K562 (cell line): ENCODE measurements around the gene ACER1. TPM values are rescaled to one million over a fixed set of nuclear protein-coding genes. Genes with fewer than 3 reads are reported as not detected.

ENCODE experiments used
- CTBP1 ChIP-seq: fragments of 450-650 bp; IDR thresholded peaks from 2 replicates; pipeline ENCODE4 v1.6.1; 2016; ENCODE audit warnings: borderline replicate concordance
- DNMT1 ChIP-seq: fragments of 450-650 bp; IDR thresholded peaks from 2 replicates; pipeline ENCODE4 v1.6.1; 2016; ENCODE audit warnings: antibody characterized with exemption, mild to moderate bottlenecking
- EP300 ChIP-seq: IDR thresholded peaks from 2 replicates; pipeline ENCODE4 v1.6.1; 2012; ENCODE audit warnings: low read length, improper control_type of control experiment
- HDAC6 ChIP-seq: IDR thresholded peaks from 2 replicates; pipeline ENCODE4 v1.6.1; 2012; ENCODE audit warnings: low read depth, mild to moderate bottlenecking, control low read depth, inconsistent platforms, low read length, moderate library complexity
- KDM1A ChIP-seq, 2 experiments: fragments of 450-650 bp; IDR thresholded peaks; 2 replicates each; pipeline ENCODE4 v1.6.1; 2016; ENCODE audit warnings: mild to moderate bottlenecking in 2 of 2
- MEF2A ChIP-seq: IDR thresholded peaks from 2 replicates; pipeline ENCODE4 v1.6.1; 2011; ENCODE audit warnings: low read depth, mild to moderate bottlenecking, low read length, moderate library complexity; ENCODE audit not compliant: control insufficient read depth
- MIER1 ChIP-seq: fragments of 450-650 bp; IDR thresholded peaks from 2 replicates; pipeline ENCODE4 v1.6.1; 2016; ENCODE audit warnings: antibody characterized with exemption, mild to moderate bottlenecking, low read depth
- NBN ChIP-seq: fragments of 450-650 bp; IDR thresholded peaks from 2 replicates; pipeline ENCODE4 v1.6.1; 2016; ENCODE audit warnings: low read depth, mild to moderate bottlenecking
- SOX6 ChIP-seq: fragments of 450-650 bp; IDR thresholded peaks from 2 replicates; pipeline ENCODE4 v1.6.1; 2014; ENCODE audit warnings: mild to moderate bottlenecking
- ZNF224 ChIP-seq: sonication (generic); formaldehyde crosslinking; IDR thresholded peaks from 2 replicates; pipeline ENCODE4 v1.8.0; 2022; ENCODE audit warnings: mild to moderate bottlenecking, missing genetic modification reagents
- ZNF584 ChIP-seq: fragments of 200-800 bp; sonication (Bioruptor generic); IDR thresholded peaks from 2 replicates; pipeline ENCODE4 v1.6.1; 2016; ENCODE audit warnings: low read depth, mild to moderate bottlenecking, missing genetic modification characterization, missing compliant biosample characterization
- ZNF780A ChIP-seq: fragments of 250-450 bp; sonication (Bioruptor Pico); IDR thresholded peaks from 2 replicates; pipeline ENCODE4 v1.5.0; 2021; ENCODE audit warnings: mild to moderate bottlenecking
- polyA plus RNA-seq, 8 experiments: library from polyadenylated mRNA; depleted of rRNA in 4 of 8; stranded (reverse) in 5 of 8; unstranded in 3 of 8; fragments of >200 nt; fragmentation: Nextera tagmentation in 2 of 8; fragmentation: Illumina TruSeq in 1 of 8; extraction: Ambion mirVana in 2 of 8; extraction: Trizol in 1 of 8; gene quantifications; 2 replicates each; pipeline versions ENCODE4 v1.2.1 to v1.2.3, GENCODE V29; 2011 to 2014; ENCODE audit warnings: inconsistent platforms in 1 of 8, missing spikeins in 1 of 8
- total RNA-seq, 7 experiments: library from RNA; depleted of rRNA in 6 of 7; stranded (reverse); fragments of >200 nt in 6 of 7; fragmentation: Illumina TruSeq in 2 of 7; extraction: Trizol in 2 of 7; gene quantifications; 2 replicates each; pipeline versions ENCODE4 v1.2.1 to v1.2.3, GENCODE V29; 2011 to 2021; ENCODE audit warnings: low replicate concordance in 1 of 7
- TF ChIP-seq, protein P1 (sequence below): fragments of 450-650 bp; IDR thresholded peaks from 2 replicates; pipeline ENCODE4 v1.6.1; 2016
- TF ChIP-seq, protein P2 (sequence below): sonication (generic); formaldehyde crosslinking; IDR thresholded peaks from 2 replicates; pipeline ENCODE4 v1.8.0; 2022; ENCODE audit warnings: missing genetic modification reagents, mild to moderate bottlenecking, moderate library complexity, borderline replicate concordance
- TF ChIP-seq, protein P3 (sequence below): fragments of 450-650 bp; IDR thresholded peaks from 2 replicates; pipeline ENCODE4 v1.6.1; 2016; ENCODE audit warnings: mild to moderate bottlenecking
- TF ChIP-seq, protein P4 (sequence below): IDR thresholded peaks from 2 replicates; pipeline ENCODE4 v1.6.1; 2012; ENCODE audit warnings: low read depth, low read length, improper control_type of control experiment, borderline replicate concordance
- TF ChIP-seq, protein P5 (sequence below): sonication (generic); formaldehyde crosslinking; IDR thresholded peaks from 2 replicates; pipeline ENCODE4 v1.4.0; 2020; ENCODE audit warnings: mild to moderate bottlenecking, missing genetic modification reagents
- TF ChIP-seq, protein P6 (sequence below): fragments of 250-450 bp; sonication (Bioruptor Pico); IDR thresholded peaks from 2 replicates; pipeline ENCODE4 v1.5.0; 2021
- TF ChIP-seq, protein P7 (sequence below): fragments of 450-650 bp; formaldehyde crosslinking; IDR thresholded peaks from 2 replicates; pipeline ENCODE4 v1.4.0; 2020; ENCODE audit warnings: mild to moderate bottlenecking, moderate library complexity

The ACER1 gene
- total and polyA plus RNA-seq, 9 of the 15 experiments (the other 6 are each of a cell fraction or from before 2014, with no cell fraction given), result not detected

DNA sequence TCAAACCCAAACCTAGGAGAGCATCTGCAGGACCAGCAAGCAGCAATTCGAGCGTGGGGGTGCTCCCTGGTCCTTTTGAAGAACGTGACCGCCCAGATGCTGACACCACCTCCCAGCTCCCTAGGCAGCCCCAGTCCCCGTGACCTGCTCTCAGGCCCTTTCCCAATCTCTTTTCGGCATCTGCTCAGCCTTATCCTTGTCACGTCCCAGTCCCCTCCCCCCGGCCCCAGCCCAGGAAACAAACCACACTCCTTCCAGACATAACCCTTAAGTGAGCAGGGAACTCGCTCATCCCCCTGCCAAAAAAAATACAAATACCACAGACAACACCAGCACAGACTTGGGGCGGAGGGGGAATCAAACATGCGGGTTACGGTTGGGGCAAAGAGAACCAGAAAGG lies 57.0 kb downstream of the ACER1 start (continued):
- TF ChIP-seq, protein P1, sequence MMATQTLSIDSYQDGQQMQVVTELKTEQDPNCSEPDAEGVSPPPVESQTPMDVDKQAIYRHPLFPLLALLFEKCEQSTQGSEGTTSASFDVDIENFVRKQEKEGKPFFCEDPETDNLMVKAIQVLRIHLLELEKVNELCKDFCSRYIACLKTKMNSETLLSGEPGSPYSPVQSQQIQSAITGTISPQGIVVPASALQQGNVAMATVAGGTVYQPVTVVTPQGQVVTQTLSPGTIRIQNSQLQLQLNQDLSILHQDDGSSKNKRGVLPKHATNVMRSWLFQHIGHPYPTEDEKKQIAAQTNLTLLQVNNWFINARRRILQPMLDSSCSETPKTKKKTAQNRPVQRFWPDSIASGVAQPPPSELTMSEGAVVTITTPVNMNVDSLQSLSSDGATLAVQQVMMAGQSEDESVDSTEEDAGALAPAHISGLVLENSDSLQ, result peak; percentile 59
- TF ChIP-seq, protein P2, sequence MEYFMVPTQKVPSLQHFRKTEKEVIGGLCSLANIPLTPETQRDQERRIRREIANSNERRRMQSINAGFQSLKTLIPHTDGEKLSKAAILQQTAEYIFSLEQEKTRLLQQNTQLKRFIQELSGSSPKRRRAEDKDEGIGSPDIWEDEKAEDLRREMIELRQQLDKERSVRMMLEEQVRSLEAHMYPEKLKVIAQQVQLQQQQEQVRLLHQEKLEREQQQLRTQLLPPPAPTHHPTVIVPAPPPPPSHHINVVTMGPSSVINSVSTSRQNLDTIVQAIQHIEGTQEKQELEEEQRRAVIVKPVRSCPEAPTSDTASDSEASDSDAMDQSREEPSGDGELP (CRISPR knock-in tag), result peak; percentile 38; the same call in 1 of the 2 replicates
- TF ChIP-seq NBN (peak; percentile 66; the same call in 1 of the 2 replicates), KDM1A (IDR thresholded peaks at IDR 0.05) (peak in 1 of 2 experiments; percentile 56; a peak in 2 of 4 replicates), EP300 (peak; percentile 64), MIER1 (no peak), HDAC6 (no peak), MEF2A (no peak), CTBP1 (peak; percentile 89), SOX6 (peak; percentile 72; the same call in 1 of the 2 replicates), DNMT1 (no peak), ZNF224 (CRISPR knock-in tag) (no peak), ZNF780A (no peak), ZNF584 (CRISPR knock-in tag) (no peak)
- TF ChIP-seq, protein P3, sequence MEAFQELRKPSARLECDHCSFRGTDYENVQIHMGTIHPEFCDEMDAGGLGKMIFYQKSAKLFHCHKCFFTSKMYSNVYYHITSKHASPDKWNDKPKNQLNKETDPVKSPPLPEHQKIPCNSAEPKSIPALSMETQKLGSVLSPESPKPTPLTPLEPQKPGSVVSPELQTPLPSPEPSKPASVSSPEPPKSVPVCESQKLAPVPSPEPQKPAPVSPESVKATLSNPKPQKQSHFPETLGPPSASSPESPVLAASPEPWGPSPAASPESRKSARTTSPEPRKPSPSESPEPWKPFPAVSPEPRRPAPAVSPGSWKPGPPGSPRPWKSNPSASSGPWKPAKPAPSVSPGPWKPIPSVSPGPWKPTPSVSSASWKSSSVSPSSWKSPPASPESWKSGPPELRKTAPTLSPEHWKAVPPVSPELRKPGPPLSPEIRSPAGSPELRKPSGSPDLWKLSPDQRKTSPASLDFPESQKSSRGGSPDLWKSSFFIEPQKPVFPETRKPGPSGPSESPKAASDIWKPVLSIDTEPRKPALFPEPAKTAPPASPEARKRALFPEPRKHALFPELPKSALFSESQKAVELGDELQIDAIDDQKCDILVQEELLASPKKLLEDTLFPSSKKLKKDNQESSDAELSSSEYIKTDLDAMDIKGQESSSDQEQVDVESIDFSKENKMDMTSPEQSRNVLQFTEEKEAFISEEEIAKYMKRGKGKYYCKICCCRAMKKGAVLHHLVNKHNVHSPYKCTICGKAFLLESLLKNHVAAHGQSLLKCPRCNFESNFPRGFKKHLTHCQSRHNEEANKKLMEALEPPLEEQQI, result no peak
- TF ChIP-seq, protein P4, sequence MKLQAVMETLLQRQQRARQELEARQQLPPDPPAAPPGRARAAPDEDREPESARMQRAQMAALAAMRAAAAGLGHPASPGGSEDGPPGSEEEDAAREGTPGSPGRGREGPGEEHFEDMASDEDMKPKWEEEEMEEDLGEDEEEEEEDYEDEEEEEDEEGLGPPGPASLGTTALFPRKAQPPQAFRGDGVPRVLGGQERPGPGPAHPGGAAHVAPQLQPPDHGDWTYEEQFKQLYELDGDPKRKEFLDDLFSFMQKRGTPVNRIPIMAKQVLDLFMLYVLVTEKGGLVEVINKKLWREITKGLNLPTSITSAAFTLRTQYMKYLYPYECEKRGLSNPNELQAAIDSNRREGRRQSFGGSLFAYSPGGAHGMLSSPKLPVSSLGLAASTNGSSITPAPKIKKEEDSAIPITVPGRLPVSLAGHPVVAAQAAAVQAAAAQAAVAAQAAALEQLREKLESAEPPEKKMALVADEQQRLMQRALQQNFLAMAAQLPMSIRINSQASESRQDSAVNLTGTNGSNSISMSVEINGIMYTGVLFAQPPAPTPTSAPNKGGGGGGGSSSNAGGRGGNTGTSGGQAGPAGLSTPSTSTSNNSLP, result no peak
- TF ChIP-seq, protein P5, sequence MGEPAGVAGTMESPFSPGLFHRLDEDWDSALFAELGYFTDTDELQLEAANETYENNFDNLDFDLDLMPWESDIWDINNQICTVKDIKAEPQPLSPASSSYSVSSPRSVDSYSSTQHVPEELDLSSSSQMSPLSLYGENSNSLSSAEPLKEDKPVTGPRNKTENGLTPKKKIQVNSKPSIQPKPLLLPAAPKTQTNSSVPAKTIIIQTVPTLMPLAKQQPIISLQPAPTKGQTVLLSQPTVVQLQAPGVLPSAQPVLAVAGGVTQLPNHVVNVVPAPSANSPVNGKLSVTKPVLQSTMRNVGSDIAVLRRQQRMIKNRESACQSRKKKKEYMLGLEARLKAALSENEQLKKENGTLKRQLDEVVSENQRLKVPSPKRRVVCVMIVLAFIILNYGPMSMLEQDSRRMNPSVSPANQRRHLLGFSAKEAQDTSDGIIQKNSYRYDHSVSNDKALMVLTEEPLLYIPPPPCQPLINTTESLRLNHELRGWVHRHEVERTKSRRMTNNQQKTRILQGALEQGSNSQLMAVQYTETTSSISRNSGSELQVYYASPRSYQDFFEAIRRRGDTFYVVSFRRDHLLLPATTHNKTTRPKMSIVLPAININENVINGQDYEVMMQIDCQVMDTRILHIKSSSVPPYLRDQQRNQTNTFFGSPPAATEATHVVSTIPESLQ, result no peak
- TF ChIP-seq, protein P6, sequence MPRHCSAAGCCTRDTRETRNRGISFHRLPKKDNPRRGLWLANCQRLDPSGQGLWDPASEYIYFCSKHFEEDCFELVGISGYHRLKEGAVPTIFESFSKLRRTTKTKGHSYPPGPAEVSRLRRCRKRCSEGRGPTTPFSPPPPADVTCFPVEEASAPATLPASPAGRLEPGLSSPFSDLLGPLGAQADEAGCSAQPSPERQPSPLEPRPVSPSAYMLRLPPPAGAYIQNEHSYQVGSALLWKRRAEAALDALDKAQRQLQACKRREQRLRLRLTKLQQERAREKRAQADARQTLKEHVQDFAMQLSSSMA (CRISPR knock-in tag), result no peak
- TF ChIP-seq, protein P7, sequence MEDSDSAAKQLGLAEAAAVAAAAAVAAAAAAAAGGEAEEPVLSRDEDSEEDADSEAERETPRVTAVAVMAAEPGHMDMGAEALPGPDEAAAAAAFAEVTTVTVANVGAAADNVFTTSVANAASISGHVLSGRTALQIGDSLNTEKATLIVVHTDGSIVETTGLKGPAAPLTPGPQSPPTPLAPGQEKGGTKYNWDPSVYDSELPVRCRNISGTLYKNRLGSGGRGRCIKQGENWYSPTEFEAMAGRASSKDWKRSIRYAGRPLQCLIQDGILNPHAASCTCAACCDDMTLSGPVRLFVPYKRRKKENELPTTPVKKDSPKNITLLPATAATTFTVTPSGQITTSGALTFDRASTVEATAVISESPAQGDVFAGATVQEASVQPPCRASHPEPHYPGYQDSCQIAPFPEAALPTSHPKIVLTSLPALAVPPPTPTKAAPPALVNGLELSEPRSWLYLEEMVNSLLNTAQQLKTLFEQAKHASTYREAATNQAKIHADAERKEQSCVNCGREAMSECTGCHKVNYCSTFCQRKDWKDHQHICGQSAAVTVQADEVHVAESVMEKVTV (CRISPR knock-in tag), result no peak
